ENCODE data around the gene OSBPL5. TPM values are rescaled to one million over a fixed set of nuclear protein-coding genes. Genes with fewer than 3 reads are reported as not detected.

Gene OSBPL5
- total and polyA plus RNA-seq, 9 of the 15 experiments (the other 6 are each of a cell fraction or from before 2014, with no cell fraction given), result 0.06 to 14.8 (median 3.2) TPM

DNA sequence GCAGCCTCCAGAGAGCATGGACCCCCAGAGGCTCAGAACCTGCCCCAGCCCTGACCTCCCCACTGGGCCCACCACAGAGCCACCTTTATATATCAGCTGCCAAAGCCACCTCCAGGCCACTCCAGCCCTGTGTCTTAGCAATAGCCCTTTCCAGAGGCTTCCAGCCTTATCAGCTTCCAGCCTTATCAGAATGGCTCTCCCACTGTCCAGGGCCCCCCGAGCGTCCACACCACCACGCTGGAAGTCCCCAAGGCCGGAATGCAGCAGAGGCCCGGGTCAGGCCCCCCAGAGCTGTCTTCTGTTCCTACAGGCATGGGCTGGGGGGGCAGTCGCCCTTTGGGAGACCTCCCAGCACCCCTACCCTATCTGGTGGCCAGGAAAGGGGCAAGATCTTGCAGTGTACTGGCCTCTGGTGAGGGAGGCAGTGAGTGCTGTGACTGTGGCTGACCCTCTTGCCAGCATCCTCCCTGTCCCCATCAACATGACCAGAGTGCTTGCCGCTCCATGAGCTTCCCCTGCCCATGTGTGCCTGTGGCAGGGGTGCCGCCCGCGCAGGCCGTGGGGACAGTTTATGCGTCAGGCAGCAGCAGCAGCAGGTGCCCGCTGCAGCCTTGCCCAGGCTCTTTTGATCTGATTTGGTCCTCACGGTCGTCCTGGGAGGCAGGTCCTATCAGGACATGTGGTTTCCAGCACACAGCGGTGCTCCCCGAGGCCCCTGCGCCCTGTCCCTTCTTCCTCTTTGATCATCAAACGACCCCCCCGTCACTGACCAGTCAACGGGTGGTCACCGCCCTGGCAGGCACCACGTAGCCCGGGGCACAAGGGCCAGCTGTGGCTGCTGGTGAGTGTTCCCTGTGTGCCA is 15.9 kb downstream of the OSBPL5 start (continued):
- TF ChIP-seq, protein P1, sequence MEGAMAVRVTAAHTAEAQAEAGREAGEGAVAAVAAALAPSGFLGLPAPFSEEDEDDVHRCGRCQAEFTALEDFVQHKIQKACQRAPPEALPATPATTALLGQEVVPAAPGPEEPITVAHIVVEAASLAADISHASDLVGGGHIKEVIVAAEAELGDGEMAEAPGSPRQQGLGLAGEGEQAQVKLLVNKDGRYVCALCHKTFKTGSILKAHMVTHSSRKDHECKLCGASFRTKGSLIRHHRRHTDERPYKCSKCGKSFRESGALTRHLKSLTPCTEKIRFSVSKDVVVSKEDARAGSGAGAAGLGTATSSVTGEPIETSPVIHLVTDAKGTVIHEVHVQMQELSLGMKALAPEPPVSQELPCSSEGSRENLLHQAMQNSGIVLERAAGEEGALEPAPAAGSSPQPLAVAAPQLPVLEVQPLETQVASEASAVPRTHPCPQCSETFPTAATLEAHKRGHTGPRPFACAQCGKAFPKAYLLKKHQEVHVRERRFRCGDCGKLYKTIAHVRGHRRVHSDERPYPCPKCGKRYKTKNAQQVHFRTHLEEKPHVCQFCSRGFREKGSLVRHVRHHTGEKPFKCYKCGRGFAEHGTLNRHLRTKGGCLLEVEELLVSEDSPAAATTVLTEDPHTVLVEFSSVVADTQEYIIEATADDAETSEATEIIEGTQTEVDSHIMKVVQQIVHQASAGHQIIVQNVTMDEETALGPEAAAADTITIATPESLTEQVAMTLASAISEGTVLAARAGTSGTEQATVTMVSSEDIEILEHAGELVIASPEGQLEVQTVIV (CRISPR knock-in tag; IDR thresholded peaks at IDR 0.05; ENCODE audit: borderline replicate concordance), result no peak

DNA sequence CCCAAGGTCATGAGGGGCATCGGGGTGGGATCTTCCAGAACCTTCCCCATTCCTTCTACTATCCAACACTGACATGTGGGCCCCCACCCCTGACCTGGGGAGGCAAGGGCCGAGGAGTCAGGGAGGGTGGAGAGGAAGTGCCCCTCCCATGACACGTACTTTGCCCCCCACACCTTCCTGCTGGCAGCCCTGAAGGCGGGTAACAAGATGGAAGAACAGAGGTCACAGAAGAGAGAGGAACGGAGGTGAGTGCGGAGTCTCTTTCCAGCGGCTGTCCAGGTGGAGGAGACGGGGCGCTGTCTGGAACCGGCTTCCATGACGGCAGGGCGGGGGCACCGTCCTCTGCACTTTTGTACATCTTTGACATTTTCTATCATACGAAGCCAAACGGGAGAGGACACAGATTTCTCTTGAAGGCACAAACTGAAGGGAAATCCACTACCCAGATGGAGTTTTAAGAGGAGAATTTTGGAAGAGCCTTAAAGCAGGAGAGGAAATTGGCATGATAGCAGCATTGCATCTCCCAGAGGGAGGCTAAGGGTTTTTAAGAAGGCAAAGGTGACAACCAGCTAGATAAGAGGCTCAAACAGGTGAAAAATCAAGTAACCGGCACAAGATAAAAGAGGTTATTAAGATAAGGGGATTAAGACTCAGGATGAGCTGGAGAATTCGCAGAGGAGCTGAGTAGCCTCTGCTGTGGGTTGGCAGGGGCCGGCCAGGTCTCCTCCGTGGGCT is 16.7 kb downstream of the OSBPL5 start:
- no peak overlapping the region for H2AFZ ChIP-seq (ENCODE audit: low read depth, low read length)
- in situ Hi-C loops (cut with MboI), result no loop called here
- CTCF ChIA-PET (ENCODE audit: low intra/inter-chr PET ratio), result no interaction called here
- peak; percentile 1 for TF ChIP-seq HMGN3 (IDR thresholded peaks at IDR 0.05; ENCODE audit: borderline replicate concordance, extremely low read depth, insufficient read length, low read depth, low read length)
- TF ChIP-seq, protein P2, sequence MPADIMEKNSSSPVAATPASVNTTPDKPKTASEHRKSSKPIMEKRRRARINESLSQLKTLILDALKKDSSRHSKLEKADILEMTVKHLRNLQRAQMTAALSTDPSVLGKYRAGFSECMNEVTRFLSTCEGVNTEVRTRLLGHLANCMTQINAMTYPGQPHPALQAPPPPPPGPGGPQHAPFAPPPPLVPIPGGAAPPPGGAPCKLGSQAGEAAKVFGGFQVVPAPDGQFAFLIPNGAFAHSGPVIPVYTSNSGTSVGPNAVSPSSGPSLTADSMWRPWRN (IDR thresholded peaks at IDR 0.05; ENCODE audit: low read depth), result no peak
- intact Hi-C loops (cut with micrococcal nuclease), result no loop called here
- no peak overlapping the region for H3K4me2 ChIP-seq (ENCODE audit: insufficient read depth, low read length)
- no peak overlapping the region for H3K27ac ChIP-seq (ENCODE audit: extremely low read depth, low read depth, low read length)
- H3K9me3 ChIP-seq (replicated peaks; ENCODE audit: control insufficient read depth, insufficient read depth, low read depth, low read length), result no peaks in the 10 kb centered on the region
- POLR2A ChIA-PET, result interaction anchor here (0.8 to 1.1 kb wide), 3 partner anchors 13 to 122 kb away, joined by 3 read pairs; partner anchors contain the start of gene OSBPL5
- peaks cover 14% of the 10 kb centered on the region; the same call in 1 of the 2 replicates for H4K20me1 ChIP-seq (replicated peaks; ENCODE audit: control insufficient read depth, insufficient read depth, low read length)
- no peaks in the 10 kb centered on the region for H3K79me2 ChIP-seq (ENCODE audit: control insufficient read depth, insufficient read depth, low read length)
- DNase-seq (ENCODE audit: extremely low read depth in 1 of 4, low spot score in 3 of 4) (no peak), ATAC-seq (no peak), FAIRE-seq (no peak)
- BruUV-seq (replicated peaks), result no TSS peak
- H3K4me1 ChIP-seq (replicated peaks in 1 of 2; ENCODE audit: control insufficient read depth in 2 of 2, insufficient read depth in 2 of 2, low read length in 2 of 2), result peaks cover 8 to 76% of the 10 kb centered on the region in 2 experiments; a peak in 3 of 5 replicates
- 53% methylated on average over 12 of the region's 19 CpGs for WGBS (ENCODE audit: insufficient coverage, low coverage, missing lambda C conversion rate)
- H3K27me3 ChIP-seq (ENCODE audit: control insufficient read depth in 2 of 2, insufficient read depth in 2 of 2, low read length in 2 of 2), result no peaks in the 10 kb centered on the region
- 0 out of 4 replicates have a peak overlapping the region, but pooled peaks of 1 of the 2 experiments have one; percentile 49 for H3K9ac ChIP-seq (ENCODE audit: insufficient read depth in 1 of 2, low read depth in 2 of 2, low read length in 2 of 2)
- no peak overlapping the region for H3K4me3 ChIP-seq
- H3K9me1 ChIP-seq (ENCODE audit: control insufficient read depth, insufficient read depth, low read length), result no peaks in the 10 kb centered on the region
- no peaks in the 10 kb centered on the region; the same call in 2 of the 3 replicates for H3K36me3 ChIP-seq (ENCODE audit: control insufficient read depth, insufficient read depth, low read length)
